Large intestine (tissue), 3 donors: Measurements from ENCODE around the gene ZNF420. TPM values are rescaled to one million over a fixed set of nuclear protein-coding genes. Genes with fewer than 3 reads are reported as not detected.
"Not testable (repeated sequence)": the region's sequence is repeated elsewhere in the genome, so short reads cannot be mapped to it uniquely, and the experiment has no call there.

Experiments
- DNase-seq, 2 donors: peaks; one replicate each; pipeline versions ENCODE4 v3.0.0 to v3.0.0-alpha.2; 2013
- H3K27ac ChIP-seq: one replicate; pipeline ENCODE4 v1.5.1; 2013; ENCODE audit warnings: low read length
- H3K27me3 ChIP-seq: 2 replicates; pipeline ENCODE4 v1.6.1; 2013; ENCODE audit warnings: low read length; ENCODE audit not compliant: control insufficient read depth, insufficient read depth
- H3K36me3 ChIP-seq: 2 replicates; pipeline ENCODE4 v1.6.1; 2013; ENCODE audit warnings: low read length; ENCODE audit not compliant: control insufficient read depth, insufficient read depth
- H3K4me1 ChIP-seq: one replicate; pipeline ENCODE4 v1.6.1; 2013; ENCODE audit warnings: low read length; ENCODE audit not compliant: control insufficient read depth, insufficient read depth
- H3K4me3 ChIP-seq: one replicate; pipeline ENCODE4 v1.5.1; 2013; ENCODE audit warnings: low read length
- H3K9me3 ChIP-seq: one replicate; pipeline ENCODE4 v1.6.1; 2013; ENCODE audit warnings: mild to moderate bottlenecking, low read depth, low read length, moderate library complexity; ENCODE audit not compliant: control insufficient read depth
- WGBS: methylation state at CpG from one replicate; pipeline ENCODE4 v1.1.5; 2013; ENCODE audit warnings: low lambda C conversion rate; ENCODE audit not compliant: insufficient coverage; 5-methylcytosine and 5-hydroxymethylcytosine counted together
- polyA plus RNA-seq: library from polyadenylated mRNA; unstranded; fragments of 120-200 nt; gene quantifications from one replicate; pipeline ENCODE4 v1.2.1, GENCODE V29; 2013

Gene ZNF420
- polyA plus RNA-seq, 1 donor = 10.3 TPM

- peaks cover 16% of the 10 kb centered on the region for H3K9me3 ChIP-seq
- H3K27me3 ChIP-seq = no peaks in the 10 kb centered on the region
- no peaks in the 10 kb centered on the region for H3K36me3 ChIP-seq
- H3K27ac ChIP-seq = peak overlapping the region; percentile 93
- H3K4me1 ChIP-seq = no peaks in the 10 kb centered on the region
- H3K4me3 ChIP-seq = peak overlapping the region; percentile 85
- no peak for DNase-seq
- WGBS = no CpG with 5 or more reads among the region's 7 CpGs
Observed at GRCh38 chr19:37078717-37079032, 442 bp downstream of the ZNF420 start.

GRCh38 chr19:37079238-37079637, 1.0 kb downstream of the ZNF420 start:
- DNase-seq = peak in 1 of 2 donors; percentile 12
- Histone ChIP-seq H3K36me3 (no peaks in the 10 kb centered on the region), H3K4me3 (peak overlapping the region; percentile 85), H3K27me3 (no peaks in the 10 kb centered on the region), H3K4me1 (no peaks in the 10 kb centered on the region), H3K9me3 (peaks cover 16% of the 10 kb centered on the region), H3K27ac (no peak overlapping the region)
- WGBS = no CpG with 5 or more reads among the region's 4 CpGs

GRCh38 chr19:37082307-37082706, 4.1 kb downstream of the ZNF420 start:
- peaks cover 30% of the 10 kb centered on the region for H3K9me3 ChIP-seq
- H3K4me1 ChIP-seq = no peaks in the 10 kb centered on the region
- peaks cover 7% of the 10 kb centered on the region for H3K36me3 ChIP-seq
- no peak overlapping the region for H3K4me3 ChIP-seq
- DNase-seq = no peak
- H3K27ac ChIP-seq = no peak overlapping the region
- no CpG with 5 or more reads among the region's 2 CpGs for WGBS
- no peaks in the 10 kb centered on the region for H3K27me3 ChIP-seq

GRCh38 chr19:37087110-37087509, 8.9 kb downstream of the ZNF420 start:
- no peak for DNase-seq
- peaks cover 45% of the 10 kb centered on the region for H3K9me3 ChIP-seq
- H3K4me3 ChIP-seq = no peak overlapping the region
- H3K36me3 ChIP-seq = peaks cover 34% of the 10 kb centered on the region
- no CpG with 5 or more reads among the region's 1 CpG for WGBS
- H3K27ac ChIP-seq = no peak overlapping the region
- no peaks in the 10 kb centered on the region for H3K4me1 ChIP-seq
- no peaks in the 10 kb centered on the region for H3K27me3 ChIP-seq

- H3K27ac ChIP-seq = no peak overlapping the region
- DNase-seq = no peak
- no peaks in the 10 kb centered on the region for H3K27me3 ChIP-seq
- H3K36me3 ChIP-seq = peaks cover 38% of the 10 kb centered on the region
- no peak overlapping the region for H3K4me3 ChIP-seq
- H3K9me3 ChIP-seq = peaks cover 34% of the 10 kb centered on the region
- no CpG with 5 or more reads among the region's 1 CpG for WGBS
- no peaks in the 10 kb centered on the region for H3K4me1 ChIP-seq
Observed at GRCh38 chr19:37095859-37096258, 17.6 kb downstream of the ZNF420 start.

GRCh38 chr19:37098570-37098969, 20.3 kb downstream of the ZNF420 start:
- H3K9me3 ChIP-seq = peaks cover 33% of the 10 kb centered on the region

GRCh38 chr19:37104135-37104534, 25.9 kb downstream of the ZNF420 start:
- H3K4me1 ChIP-seq = not testable (repeated sequence)
- H3K9me3 ChIP-seq = peaks cover 14% of the 10 kb centered on the region
- no CpG with 5 or more reads among the region's 5 CpGs for WGBS

More at GRCh38 chr19:37098570-37098969, 20.3 kb downstream of the ZNF420 start:
- Histone ChIP-seq H3K4me3 (no peak overlapping the region), H3K27me3 (no peaks in the 10 kb centered on the region), H3K27ac (no peak overlapping the region), H3K4me1 (no peaks in the 10 kb centered on the region), H3K36me3 (peaks cover 28% of the 10 kb centered on the region)
- no peak for DNase-seq
- WGBS = no CpG with 5 or more reads among the region's 1 CpG

GRCh38 chr19:37111753-37112152, 33.5 kb downstream of the ZNF420 start:
- H3K36me3 ChIP-seq = peaks cover 13% of the 10 kb centered on the region
- not testable (repeated sequence) for H3K27me3 ChIP-seq, H3K4me1 ChIP-seq, H3K4me3 ChIP-seq, H3K9me3 ChIP-seq, H3K27ac ChIP-seq, DNase-seq
- no CpG with 5 or more reads among the region's 7 CpGs for WGBS

More at GRCh38 chr19:37104135-37104534, 25.9 kb downstream of the ZNF420 start:
- H3K36me3 ChIP-seq = peaks cover 27% of the 10 kb centered on the region
- not testable (repeated sequence) for H3K4me3 ChIP-seq, H3K27me3 ChIP-seq, DNase-seq, H3K27ac ChIP-seq

- Histone ChIP-seq H3K9me3 (peaks cover 6% of the 10 kb centered on the region), H3K4me1 (no peaks in the 10 kb centered on the region), H3K27me3 (no peaks in the 10 kb centered on the region), H3K36me3 (peaks cover 6% of the 10 kb centered on the region), H3K4me3 (no peak overlapping the region), H3K27ac (no peak overlapping the region)
- no peak for DNase-seq
- WGBS = no CpG with 5 or more reads among the region's 9 CpGs
Observed at GRCh38 chr19:37114001-37114400, 35.8 kb downstream of the ZNF420 start.

GRCh38 chr19:37122093-37122492, 43.9 kb downstream of the ZNF420 start:
- no CpG with 5 or more reads among the region's 3 CpGs for WGBS
- H3K9me3 ChIP-seq = peaks cover 10% of the 10 kb centered on the region
- not testable (repeated sequence) for H3K4me3 ChIP-seq, H3K4me1 ChIP-seq, H3K27me3 ChIP-seq, H3K27ac ChIP-seq, H3K36me3 ChIP-seq, DNase-seq

GRCh38 chr19:37127999-37128820, 50.0 kb downstream of the ZNF420 start:
- DNase-seq = no peak
- H3K36me3 ChIP-seq = peaks cover 19% of the 10 kb centered on the region
- H3K4me3 ChIP-seq = no peak overlapping the region
- H3K9me3 ChIP-seq = peaks cover 30% of the 10 kb centered on the region
- no peak overlapping the region for H3K27ac ChIP-seq
- no peaks in the 10 kb centered on the region for H3K27me3 ChIP-seq
- H3K4me1 ChIP-seq = no peaks in the 10 kb centered on the region
- WGBS = 100% methylated on average over 4 of the region's 12 CpGs
